GM06990 (cell line): Measurements from ENCODE around the gene NPAS3.

Source experiments
- DNase-seq: peaks from one replicate; pipeline ENCODE4 v3.0.0-alpha.2; 2011; ENCODE audit not compliant: insufficient read length; ENCODE audit errors: extremely low read depth
- H3K27me3 ChIP-seq: replicated peaks from 2 replicates; pipeline ENCODE4 v1.6.0; 2011; ENCODE audit warnings: low read length; ENCODE audit not compliant: control insufficient read depth, insufficient read depth
- H3K36me3 ChIP-seq: 2 replicates; pipeline ENCODE4 v1.5.1; 2011; ENCODE audit warnings: low read length; ENCODE audit not compliant: control insufficient read depth, insufficient read depth
- H3K4me3 ChIP-seq: replicated peaks from 2 replicates; pipeline ENCODE4 v1.5.1; 2011; ENCODE audit warnings: low read depth, mild to moderate bottlenecking, control low read depth, low read length
- CTCF ChIP-seq: IDR thresholded peaks from 2 replicates; pipeline ENCODE4 v1.5.1; 2011; ENCODE audit warnings: low read length, control low read depth, mild to moderate bottlenecking, inconsistent platforms; ENCODE audit not compliant: insufficient read depth, poor library complexity, severe bottlenecking

Gene NPAS3

GRCh38 chr14:32934881-32935633, 3.6 kb upstream of the NPAS3 start:
- H3K4me3 ChIP-seq: no peak overlapping the region
- no peaks in the 10 kb centered on the region; the same call in 1 of the 2 replicates for H3K27me3 ChIP-seq
- no peak for DNase-seq
- TF ChIP-seq CTCF: no peak
- no peaks in the 10 kb centered on the region for H3K36me3 ChIP-seq

- peak overlapping the region; percentile 26 for H3K4me3 ChIP-seq
Measured at GRCh38 chr14:32939254-32940065, 781 bp downstream of the NPAS3 start.

GRCh38 chr14:32940066-32940651, 1.5 kb downstream of the NPAS3 start:
- DNase-seq: no peak
- no peak overlapping the region for H3K4me3 ChIP-seq
- no peaks in the 10 kb centered on the region for H3K36me3 ChIP-seq
- no peaks in the 10 kb centered on the region for H3K27me3 ChIP-seq
- no peak for TF ChIP-seq CTCF

More at GRCh38 chr14:32939254-32940065, 781 bp downstream of the NPAS3 start:
- TF ChIP-seq CTCF: no peak
- Histone ChIP-seq H3K27me3 (no peaks in the 10 kb centered on the region), H3K36me3 (no peaks in the 10 kb centered on the region)
- DNase-seq: no peak

GRCh38 chr14:32940711-32941667, 2.3 kb downstream of the NPAS3 start:
- H3K4me3 ChIP-seq: no peak overlapping the region
- DNase-seq: no peak

More at GRCh38 chr14:32940711-32941667, 2.3 kb downstream of the NPAS3 start:
- no peak for TF ChIP-seq CTCF
- Histone ChIP-seq H3K27me3 (no peaks in the 10 kb centered on the region), H3K36me3 (no peaks in the 10 kb centered on the region)
